AG08395 (cell line): ENCODE results near the gene KCNQ2.

Source experiments
- DNase-seq: peaks from one replicate; pipeline ENCODE4 v3.0.0; 2012; ENCODE audit warnings: mixed read lengths, low spot score

KCNQ2 gene

GRCh38 chr20:63501818-63502670 is 29.6 kb upstream of the KCNQ2 start:
- DNase-seq: no peak

GRCh38 chr20:63500902-63501817 is 28.7 kb upstream of the KCNQ2 start:
- no peak for DNase-seq

DNA sequence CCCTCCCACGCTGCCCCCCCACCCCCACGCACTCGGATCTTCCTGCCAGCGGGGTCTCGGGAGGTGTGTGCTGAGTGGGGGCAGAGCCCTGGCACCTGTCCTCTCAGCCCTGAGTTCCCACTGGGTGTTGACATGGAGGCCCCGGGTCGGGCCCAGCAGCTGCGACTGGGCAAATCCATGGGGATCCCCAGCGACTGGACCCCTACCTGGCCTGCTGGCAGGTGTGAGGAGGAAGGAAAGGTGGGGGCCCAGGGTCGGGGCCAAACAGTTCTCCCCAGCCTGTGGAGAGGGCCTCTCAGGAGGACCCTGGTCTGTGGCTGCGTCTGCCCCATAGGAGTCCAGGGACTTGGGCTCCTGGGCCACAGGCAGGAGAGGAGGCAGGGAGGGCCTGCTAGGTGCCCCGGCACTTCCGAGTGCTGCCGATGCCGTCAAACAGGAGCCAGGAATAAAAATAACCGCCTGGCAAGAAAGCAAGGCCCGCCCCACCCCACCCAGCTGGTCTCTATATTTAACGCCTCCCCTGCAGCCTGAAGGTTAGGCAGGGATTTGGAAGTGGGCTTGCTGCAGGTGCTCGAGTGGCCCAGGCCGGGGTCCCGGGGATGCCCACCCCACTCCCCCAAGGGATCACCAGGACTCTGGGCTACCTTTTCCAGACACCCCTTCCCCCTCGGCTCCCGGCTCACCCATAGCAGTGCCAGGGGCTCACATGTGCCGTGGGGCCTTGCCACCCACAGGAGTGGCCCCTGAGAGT is 27.9 kb upstream of the KCNQ2 start:
- no peak for DNase-seq

GRCh38 chr20:63499338-63499969 is 27.0 kb upstream of the KCNQ2 start:
- DNase-seq: no peak

DNA sequence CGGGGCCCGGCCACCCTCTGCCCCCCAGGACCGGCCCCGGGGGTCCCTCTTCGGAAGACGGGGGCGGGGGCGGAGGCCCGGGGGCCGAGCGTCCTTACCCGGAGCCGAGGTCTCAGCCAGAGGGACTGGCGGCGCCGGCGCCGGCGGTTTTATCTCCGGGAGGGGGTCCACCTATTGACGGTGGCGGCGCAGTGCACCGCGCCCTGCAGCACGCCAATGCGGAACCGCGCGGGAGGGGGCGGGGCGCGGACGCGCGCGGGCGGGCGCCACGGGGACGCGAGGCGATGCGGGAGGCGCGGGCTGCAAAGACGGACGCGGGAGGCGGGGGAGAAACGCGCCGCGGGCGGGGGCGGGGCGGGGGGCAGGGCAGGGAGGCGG is 26.5 kb upstream of the KCNQ2 start, which contains the start of gene EEF1A2:
Gene EEF1A2 (minus strand): TSS at position 124 of the 378 bp plus-strand sequence. CDS start 1,320 bp downstream, outside the sequence.
- DNase-seq: no peak

- peak; percentile 54 for DNase-seq
Observed at GRCh38 chr20:63497946-63498935, 25.8 kb upstream of the KCNQ2 start.

GRCh38 chr20:63497138-63497945 is 24.9 kb upstream of the KCNQ2 start:
- no peak for DNase-seq

- DNase-seq: no peak
Observed at GRCh38 chr20:63496596-63497120, 24.2 kb upstream of the KCNQ2 start.

DNA sequence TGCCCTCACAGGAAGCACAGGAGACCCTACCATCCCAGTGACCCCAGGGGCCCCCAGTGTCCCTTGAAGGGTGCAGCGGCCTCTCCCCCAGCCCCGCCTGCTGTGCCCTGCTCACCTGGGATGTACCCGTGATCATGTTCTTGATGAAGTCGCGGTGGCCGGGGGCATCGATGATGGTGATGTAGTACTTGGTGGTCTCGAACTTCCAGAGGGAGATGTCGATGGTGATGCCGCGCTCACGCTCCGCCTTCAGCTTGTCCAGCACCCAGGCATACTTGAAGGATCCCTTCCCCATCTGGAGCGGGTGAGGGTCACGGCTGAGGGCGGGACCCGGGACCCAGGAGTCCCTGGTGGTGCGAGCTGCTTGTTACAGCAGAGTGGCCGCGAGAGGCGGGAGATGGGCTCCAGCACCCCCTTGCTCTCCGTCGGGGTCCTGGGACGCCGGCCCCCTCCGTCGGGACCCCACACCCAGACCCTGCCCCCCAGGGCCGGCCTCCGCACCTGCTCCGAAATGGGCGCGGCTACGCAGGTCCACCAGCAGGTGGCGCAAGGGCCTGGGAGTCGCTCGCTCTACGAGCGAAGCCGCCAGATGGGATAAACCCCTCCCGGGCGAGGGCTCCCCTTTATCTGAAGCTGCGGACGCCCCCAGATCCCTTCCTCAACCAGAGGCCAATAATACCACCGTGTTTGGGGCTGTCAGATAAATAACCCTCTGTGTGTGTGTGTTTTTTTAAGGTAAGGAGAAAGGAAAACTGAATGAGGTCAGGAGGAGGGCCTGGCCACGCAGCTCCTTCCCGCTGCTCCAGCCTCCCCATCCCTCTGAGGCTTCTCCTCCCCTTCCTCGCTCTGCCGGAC is 23.5 kb upstream of the KCNQ2 start:
- DNase-seq: peak; percentile 72

DNA sequence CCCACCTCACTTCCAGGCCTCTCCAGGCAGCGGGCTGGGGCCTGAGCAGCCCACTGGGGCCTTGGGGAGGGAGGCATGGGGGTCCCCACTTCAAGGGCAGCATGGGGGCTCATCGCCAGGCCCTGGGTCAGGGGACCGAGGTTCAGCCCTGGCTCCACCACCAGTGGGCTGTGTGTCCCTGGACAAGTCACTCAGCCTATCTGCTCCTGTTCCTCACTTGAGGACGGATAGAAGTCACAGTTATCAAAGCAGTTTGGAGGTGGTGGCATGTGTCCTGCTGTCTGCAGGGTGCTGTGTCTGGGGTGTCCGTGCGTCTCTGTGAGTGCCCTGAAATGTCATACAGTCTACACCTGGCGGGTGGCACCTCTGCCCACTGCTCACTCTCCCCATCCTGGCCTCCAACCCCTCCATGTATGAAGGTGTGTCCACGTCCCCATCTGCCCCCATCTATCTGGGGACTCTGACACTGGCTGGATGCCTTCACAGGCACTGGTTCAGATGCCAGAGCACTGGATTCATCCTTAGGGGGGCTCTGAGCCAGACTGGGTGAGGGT is 22.8 kb upstream of the KCNQ2 start:
- no peak for DNase-seq

DNA sequence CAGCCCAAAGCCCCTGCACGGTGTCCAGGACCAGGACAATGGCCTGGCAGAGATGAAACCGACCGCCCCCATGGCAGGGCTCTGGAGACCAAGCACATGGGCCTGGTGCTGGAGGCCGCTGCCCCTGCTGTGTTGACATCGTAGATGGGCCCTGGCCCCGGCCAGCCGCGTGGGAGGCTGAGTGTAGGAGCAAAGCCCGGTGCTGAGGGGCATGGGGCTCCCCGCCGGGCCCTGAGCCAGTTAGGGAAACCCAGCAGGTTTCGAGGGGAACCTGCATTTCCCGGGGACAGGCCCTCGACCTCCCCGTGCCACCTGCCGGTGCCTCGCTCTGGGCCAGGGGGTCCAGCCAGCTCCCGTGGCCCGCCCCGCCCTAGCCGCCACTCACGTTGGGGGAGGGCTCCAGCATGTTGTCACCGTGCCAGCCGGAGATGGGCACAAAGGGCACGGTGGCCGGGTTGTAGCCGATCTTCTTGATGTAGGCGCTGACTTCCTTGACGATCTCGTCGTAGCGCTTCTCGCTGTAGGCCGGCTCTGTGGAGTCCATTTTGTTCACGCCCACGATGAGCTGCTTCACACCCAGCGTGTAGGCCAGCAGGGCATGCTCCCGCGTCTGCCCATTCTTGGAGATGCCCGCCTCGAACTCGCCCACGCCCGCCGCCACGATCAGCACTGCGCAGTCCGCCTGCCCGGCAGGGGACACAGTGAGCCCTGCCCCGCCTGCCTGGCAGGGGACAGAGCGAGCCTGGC is 22.1 kb upstream of the KCNQ2 start:
- no peak for DNase-seq

DNA sequence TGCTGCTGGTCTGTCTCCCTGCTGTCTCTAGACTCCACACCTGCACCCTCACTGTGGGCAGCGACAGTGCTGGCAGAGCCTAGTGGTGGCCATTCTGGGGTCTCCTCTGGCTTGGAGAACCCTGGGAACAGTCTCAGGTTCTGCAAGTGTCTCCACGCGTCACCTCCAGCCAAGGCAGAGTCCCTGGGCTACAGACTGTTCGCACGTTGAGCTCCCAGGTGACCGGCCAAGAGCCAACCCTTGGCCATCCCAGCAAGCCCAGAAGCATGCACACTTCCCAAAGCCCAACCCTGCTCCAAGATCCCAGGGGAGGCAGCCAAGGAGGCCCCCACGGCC is 21.6 kb upstream of the KCNQ2 start:
- no peak for DNase-seq

- DNase-seq: no peak
Observed at GRCh38 chr20:63493563-63494020, 21.1 kb upstream of the KCNQ2 start.

DNA sequence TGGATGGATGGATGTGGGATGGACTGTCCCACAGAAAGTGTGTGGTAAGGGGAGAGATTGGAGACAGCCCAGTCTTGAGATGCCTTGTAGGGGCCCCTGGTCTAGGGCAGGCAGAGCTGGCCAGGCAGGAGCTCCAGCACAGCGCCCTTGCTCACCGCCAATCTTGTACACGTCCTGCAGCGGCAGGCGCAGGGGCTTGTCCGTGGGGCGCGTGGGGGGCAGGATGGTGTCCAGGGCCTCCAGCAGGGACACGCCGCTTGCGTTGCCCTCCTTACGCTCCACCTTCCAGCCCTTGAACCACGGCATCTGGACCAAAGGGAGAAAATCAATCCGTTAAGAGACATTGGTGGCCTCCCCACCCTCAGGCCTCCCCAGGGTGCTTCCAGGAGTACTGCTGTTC is 20.5 kb upstream of the KCNQ2 start:
- no peak for DNase-seq

DNA sequence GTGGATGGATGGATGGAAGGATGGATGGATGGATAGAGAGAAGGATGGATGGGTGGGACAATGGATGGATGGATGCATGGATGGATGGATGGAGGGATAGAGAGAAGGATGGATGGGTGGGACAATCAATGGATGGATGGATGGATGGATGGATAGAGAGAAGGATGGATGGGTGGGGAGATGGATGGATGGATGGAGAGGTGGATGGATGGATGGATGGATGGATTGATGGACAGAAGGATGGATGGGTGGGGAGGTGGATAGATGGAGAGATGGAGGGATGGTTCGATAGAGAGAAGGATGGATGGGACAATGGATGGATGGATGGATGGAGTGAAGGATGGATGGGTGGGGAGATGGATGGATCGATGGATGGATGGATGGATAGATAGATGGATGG is 20.1 kb upstream of the KCNQ2 start:
- DNase-seq: no peak

GRCh38 chr20:63491635-63492230 is 19.3 kb upstream of the KCNQ2 start:
- DNase-seq: no peak

- no peak for DNase-seq
Observed at GRCh38 chr20:63491078-63491477, 18.6 kb upstream of the KCNQ2 start.
